Measurements from ENCODE around the gene SLC31A2.

The SLC31A2 gene

DNA sequence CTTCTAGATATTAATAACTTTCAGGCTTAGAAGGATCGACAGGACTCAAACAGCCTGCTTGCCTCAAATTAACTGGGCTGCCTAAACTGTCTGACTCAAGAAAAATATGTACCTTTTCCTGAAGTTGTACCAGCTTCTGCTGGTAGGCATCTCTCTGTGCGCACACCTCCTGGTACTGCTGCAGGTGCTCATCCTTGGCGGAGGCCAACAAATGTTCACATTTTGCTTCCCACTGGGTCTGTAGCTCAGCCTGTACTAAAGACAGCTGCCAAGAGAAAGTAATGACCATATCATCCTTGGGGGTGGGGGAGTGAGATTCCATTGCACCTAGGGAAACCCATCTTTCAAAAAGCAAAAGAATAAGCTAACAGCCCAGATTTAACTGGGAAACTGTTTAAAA is 22.5 kb downstream of the SLC31A2 start:
- no peak overlapping the region for H3K27ac ChIP-seq (ENCODE audit: low read depth, low read length)
- no peak overlapping the region for H3K4me3 ChIP-seq (ENCODE audit: low read length)
- no peaks in the 10 kb centered on the region for H3K79me2 ChIP-seq (ENCODE audit: control insufficient read depth, low read length)
- H3K27me3 ChIP-seq (ENCODE audit: control insufficient read depth, low read length): no peaks in the 10 kb centered on the region
- no peaks in the 10 kb centered on the region for H4K20me1 ChIP-seq (ENCODE audit: control insufficient read depth, insufficient read depth, low read depth, low read length)
- H3K36me3 ChIP-seq (ENCODE audit: control insufficient read depth, low read length): peaks cover 94% of the 10 kb centered on the region
- H3K4me1 ChIP-seq (ENCODE audit: control insufficient read depth, low read length): no peaks in the 10 kb centered on the region
- H3K4me2 ChIP-seq (ENCODE audit: low read length): no peak overlapping the region
- no peaks in the 10 kb centered on the region for H3K9me2 ChIP-seq (replicated peaks; ENCODE audit: control insufficient read depth, low read length)
- TF ChIP-seq EZH2phosphoT487 (IDR thresholded peaks at IDR 0.05; ENCODE audit: borderline replicate concordance, low read length) (no peak), CTCF (IDR thresholded peaks at IDR 0.05; ENCODE audit: low read depth, low read length, poor library complexity, severe bottlenecking) (no peak)
- H3K9me3 ChIP-seq (ENCODE audit: control insufficient read depth, insufficient read depth, low read length): no peaks in the 10 kb centered on the region
- no peaks in the 10 kb centered on the region for H3F3A ChIP-seq (ENCODE audit: control insufficient read depth, insufficient read depth)

DNA sequence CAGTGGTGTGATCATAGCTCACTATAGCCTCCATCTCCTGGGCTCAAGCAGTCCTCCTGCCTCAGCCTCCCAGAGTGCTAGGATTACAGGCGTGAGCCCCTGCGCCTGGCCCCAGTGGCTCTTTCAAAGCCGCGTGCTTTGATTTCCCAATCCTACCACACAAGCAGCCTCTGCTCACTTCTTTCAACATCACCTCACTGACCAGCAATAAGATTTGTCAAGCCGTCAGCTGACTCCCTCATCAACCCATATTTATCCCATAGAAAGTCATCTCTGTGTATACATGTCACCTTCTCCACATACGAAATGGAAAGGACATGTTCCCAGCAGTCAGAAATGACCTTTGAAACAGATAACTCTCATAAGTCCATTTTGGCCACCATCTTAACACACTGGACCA is 26.0 kb downstream of the SLC31A2 start:
- no peaks in the 10 kb centered on the region for H4K20me1 ChIP-seq (ENCODE audit: control insufficient read depth, insufficient read depth, low read depth, low read length)
- H3K4me3 ChIP-seq (ENCODE audit: low read length): no peak overlapping the region
- H3K27ac ChIP-seq (ENCODE audit: low read depth, low read length): no peak overlapping the region
- H3K36me3 ChIP-seq (ENCODE audit: control insufficient read depth, low read length): peaks cover 93% of the 10 kb centered on the region
- H3K9me2 ChIP-seq (replicated peaks; ENCODE audit: control insufficient read depth, low read length): no peaks in the 10 kb centered on the region
- H3K27me3 ChIP-seq (ENCODE audit: control insufficient read depth, low read length): no peaks in the 10 kb centered on the region
- H3K79me2 ChIP-seq (ENCODE audit: control insufficient read depth, low read length): no peaks in the 10 kb centered on the region
- peaks cover 7% of the 10 kb centered on the region for H3K4me1 ChIP-seq (ENCODE audit: control insufficient read depth, low read length)
- no peaks in the 10 kb centered on the region for H3F3A ChIP-seq (ENCODE audit: control insufficient read depth, insufficient read depth)
- no peak for TF ChIP-seq EZH2phosphoT487 (IDR thresholded peaks at IDR 0.05; ENCODE audit: borderline replicate concordance, low read length)
- TF ChIP-seq CTCF (IDR thresholded peaks at IDR 0.05; ENCODE audit: low read depth, low read length, poor library complexity, severe bottlenecking): no peak
- H3K4me2 ChIP-seq (ENCODE audit: low read length): no peak overlapping the region
- no peaks in the 10 kb centered on the region for H3K9me3 ChIP-seq (ENCODE audit: control insufficient read depth, insufficient read depth, low read length)

DNA sequence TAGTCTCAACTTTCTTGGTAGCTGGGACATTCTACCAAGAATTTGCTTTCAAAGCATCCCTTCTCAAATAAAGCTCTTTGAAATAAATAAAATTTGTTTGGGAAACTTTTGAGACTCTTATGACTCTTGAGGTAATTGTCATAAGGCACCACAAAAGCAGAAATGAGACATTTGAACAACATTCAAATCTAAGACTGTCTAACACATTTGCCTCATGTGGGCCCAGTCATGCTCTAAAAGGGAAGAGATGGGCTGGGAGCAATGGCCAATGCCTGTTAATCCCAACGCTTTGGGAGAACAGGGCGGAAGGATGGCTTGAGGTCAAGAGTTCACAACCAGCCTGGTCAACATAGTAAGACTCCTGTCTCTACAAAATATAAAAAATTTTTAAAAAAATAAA is 26.4 kb downstream of the SLC31A2 start:
- H3K36me3 ChIP-seq (ENCODE audit: control insufficient read depth, low read length): peaks cover 94% of the 10 kb centered on the region
- no peaks in the 10 kb centered on the region for H3K79me2 ChIP-seq (ENCODE audit: control insufficient read depth, low read length)
- H3K9me2 ChIP-seq (replicated peaks; ENCODE audit: control insufficient read depth, low read length): no peaks in the 10 kb centered on the region
- no peaks in the 10 kb centered on the region for H4K20me1 ChIP-seq (ENCODE audit: control insufficient read depth, insufficient read depth, low read depth, low read length)
- H3K4me3 ChIP-seq (ENCODE audit: low read length): no peak overlapping the region
- TF ChIP-seq EZH2phosphoT487 (IDR thresholded peaks at IDR 0.05; ENCODE audit: borderline replicate concordance, low read length): no peak
- H3F3A ChIP-seq (ENCODE audit: control insufficient read depth, insufficient read depth): no peaks in the 10 kb centered on the region
- H3K9me3 ChIP-seq (ENCODE audit: control insufficient read depth, insufficient read depth, low read length): no peaks in the 10 kb centered on the region
- peaks cover 11% of the 10 kb centered on the region for H3K4me1 ChIP-seq (ENCODE audit: control insufficient read depth, low read length)
- H3K4me2 ChIP-seq (ENCODE audit: low read length): no peak overlapping the region
- H3K27me3 ChIP-seq (ENCODE audit: control insufficient read depth, low read length): no peaks in the 10 kb centered on the region
- H3K27ac ChIP-seq (ENCODE audit: low read depth, low read length): no peak overlapping the region

- Histone ChIP-seq H3K79me2 (ENCODE audit: control insufficient read depth, low read length) (no peaks in the 10 kb centered on the region), H3K4me3 (ENCODE audit: low read length) (no peak overlapping the region), H3K4me1 (ENCODE audit: control insufficient read depth, low read length) (peaks cover 18% of the 10 kb centered on the region), H4K20me1 (ENCODE audit: control insufficient read depth, insufficient read depth, low read depth, low read length) (no peaks in the 10 kb centered on the region), H3K9me2 (replicated peaks; ENCODE audit: control insufficient read depth, low read length) (no peaks in the 10 kb centered on the region), H3K9me3 (ENCODE audit: control insufficient read depth, insufficient read depth, low read length) (no peaks in the 10 kb centered on the region), H3K27me3 (ENCODE audit: control insufficient read depth, low read length) (no peaks in the 10 kb centered on the region), H3K4me2 (ENCODE audit: low read length) (no peak overlapping the region), H3K36me3 (ENCODE audit: control insufficient read depth, low read length) (peaks cover 94% of the 10 kb centered on the region), H3K27ac (ENCODE audit: low read depth, low read length) (no peak overlapping the region), H3F3A (ENCODE audit: control insufficient read depth, insufficient read depth) (no peaks in the 10 kb centered on the region)
- TF ChIP-seq EZH2phosphoT487 (IDR thresholded peaks at IDR 0.05; ENCODE audit: borderline replicate concordance, low read length): no peak
- no peak for TF ChIP-seq CTCF (IDR thresholded peaks at IDR 0.05; ENCODE audit: low read depth, low read length, poor library complexity, severe bottlenecking)
Measured at GRCh38 chr9:113178087-113178486, 27.3 kb downstream of the SLC31A2 start.
